Progenitor cell of endocrine pancreas (in vitro differentiated cells): Measurements from ENCODE around the gene VASH1. TPM values are rescaled to one million over a fixed set of nuclear protein-coding genes. Genes with fewer than 3 reads are reported as not detected.

Source experiments
- DNase-seq: peaks from one replicate; pipeline ENCODE4 v3.0.0; 2021; ENCODE audit warnings: low spot score; ENCODE audit not compliant: unreplicated experiment
- H3K27ac Mint-ChIP-seq: 2 replicates; pipeline ENCODE4 v1.8.0; 2021; ENCODE audit warnings: mild to moderate bottlenecking, moderate library complexity, mixed read lengths
- H3K27me3 Mint-ChIP-seq: 2 replicates; pipeline ENCODE4 v1.8.0; 2021; ENCODE audit warnings: mixed read lengths
- H3K36me3 Mint-ChIP-seq: 2 replicates; pipeline ENCODE4 v1.8.0; 2022; ENCODE audit warnings: mixed read lengths; ENCODE audit not compliant: insufficient read depth
- H3K4me1 Mint-ChIP-seq: 2 replicates; pipeline ENCODE4 v1.8.0; 2021; ENCODE audit warnings: low read depth, mixed read lengths
- H3K4me3 Mint-ChIP-seq: 2 replicates; pipeline ENCODE4 v1.8.0; 2021; ENCODE audit warnings: low read depth, mild to moderate bottlenecking, moderate library complexity, mixed read lengths
- H3K9me3 Mint-ChIP-seq: 2 replicates; pipeline ENCODE4 v1.8.0; 2021; ENCODE audit warnings: low read depth, mixed read lengths
- CTCF ChIP-seq: fragments of 200-600 bp; sonication (generic); IDR thresholded peaks from one replicate; pipeline ENCODE4 v1.5.0; 2021; ENCODE audit warnings: antibody characterized with exemption, mild to moderate bottlenecking; ENCODE audit not compliant: unreplicated experiment
- total RNA-seq: library from RNA; stranded (reverse); gene quantifications from 2 replicates; pipeline ENCODE4 v1.2.1, GENCODE V29; 2021

VASH1 gene
- total RNA-seq, 1 donor from 2014 or later, result 43.2 TPM

- no peak overlapping the region for H3K4me3 Mint-ChIP-seq
- no peaks in the 10 kb centered on the region for H3K9me3 Mint-ChIP-seq
- no peaks in the 10 kb centered on the region for H3K27me3 Mint-ChIP-seq
- TF ChIP-seq CTCF, result no peak
- DNase-seq, result no peak
- peak overlapping the region; percentile 49 for H3K27ac Mint-ChIP-seq
- peaks cover 10% of the 10 kb centered on the region for H3K36me3 Mint-ChIP-seq
- peaks cover 13% of the 10 kb centered on the region for H3K4me1 Mint-ChIP-seq
Observed at GRCh38 chr14:76773188-76773885, 12.1 kb downstream of the VASH1 start.

GRCh38 chr14:76773956-76774820, 12.9 kb downstream of the VASH1 start:
- no peaks in the 10 kb centered on the region for H3K9me3 Mint-ChIP-seq
- H3K4me1 Mint-ChIP-seq, result peaks cover 13% of the 10 kb centered on the region
- no peak overlapping the region for H3K4me3 Mint-ChIP-seq
- no peak for TF ChIP-seq CTCF
- no peaks in the 10 kb centered on the region for H3K27me3 Mint-ChIP-seq
- H3K36me3 Mint-ChIP-seq, result peaks cover 11% of the 10 kb centered on the region
- H3K27ac Mint-ChIP-seq, result peak overlapping the region; percentile 46
- DNase-seq, result no peak

GRCh38 chr14:76774821-76775694, 13.8 kb downstream of the VASH1 start:
- peaks cover 13% of the 10 kb centered on the region for H3K4me1 Mint-ChIP-seq
- TF ChIP-seq CTCF, result no peak
- no peak overlapping the region for H3K27ac Mint-ChIP-seq
- no peaks in the 10 kb centered on the region for H3K9me3 Mint-ChIP-seq
- no peaks in the 10 kb centered on the region for H3K27me3 Mint-ChIP-seq
- DNase-seq, result no peak
- H3K36me3 Mint-ChIP-seq, result peaks cover 11% of the 10 kb centered on the region
- H3K4me3 Mint-ChIP-seq, result no peak overlapping the region

GRCh38 chr14:76775695-76776427, 14.6 kb downstream of the VASH1 start:
- H3K4me3 Mint-ChIP-seq, result no peak overlapping the region
- H3K27me3 Mint-ChIP-seq, result no peaks in the 10 kb centered on the region
- peaks cover 13% of the 10 kb centered on the region for H3K4me1 Mint-ChIP-seq
- no peak for TF ChIP-seq CTCF
- H3K36me3 Mint-ChIP-seq, result peaks cover 16% of the 10 kb centered on the region
- no peak overlapping the region for H3K27ac Mint-ChIP-seq
- DNase-seq, result no peak
- no peaks in the 10 kb centered on the region for H3K9me3 Mint-ChIP-seq
